Measurements from ENCODE around the gene ACRBP. TPM values are rescaled to one million over a fixed set of nuclear protein-coding genes. Genes with fewer than 3 reads are reported as not detected.
A peak's percentile ranks its signal among the peaks of the same experiment; 100 is the strongest.

ACRBP gene
- total RNA-seq, 1 donor from 2014 or later, result 0.37 TPM

- no peaks in the 10 kb centered on the region for H3K27me3 Mint-ChIP-seq (ENCODE audit: low read depth)
- peaks cover 31% of the 10 kb centered on the region for H3K4me1 Mint-ChIP-seq (ENCODE audit: low read depth)
- DNase-seq (ENCODE audit: low spot score), result no peak
- no peak overlapping the region for H3K27ac Mint-ChIP-seq (ENCODE audit: unreplicated experiment)
- TF ChIP-seq CTCF (IDR thresholded peaks at IDR 0.05), result no peak
- no peaks in the 10 kb centered on the region for H3K9me3 Mint-ChIP-seq (ENCODE audit: low read depth)
- H3K36me3 Mint-ChIP-seq (ENCODE audit: low read depth), result peaks cover 3% of the 10 kb centered on the region
- no peak overlapping the region for H3K4me3 Mint-ChIP-seq (ENCODE audit: unreplicated experiment)
Measured at GRCh38 chr12:6691473-6691872, 44.2 kb upstream of the ACRBP start.

- H3K4me3 Mint-ChIP-seq (ENCODE audit: unreplicated experiment), result peak within 1 kb of the TSS; percentile 89
- DNase-seq (ENCODE audit: low spot score), result peak; percentile 96
- TF ChIP-seq CTCF (IDR thresholded peaks at IDR 0.05), result peak; percentile 22
- H3K36me3 Mint-ChIP-seq (ENCODE audit: low read depth), result no peaks in the 10 kb centered on the region
- H3K4me1 Mint-ChIP-seq (ENCODE audit: low read depth), result peaks cover 46% of the 10 kb centered on the region
- no peaks in the 10 kb centered on the region for H3K27me3 Mint-ChIP-seq (ENCODE audit: low read depth)
- peak within 1 kb of the TSS; percentile 94 for H3K27ac Mint-ChIP-seq (ENCODE audit: unreplicated experiment)
- no peaks in the 10 kb centered on the region for H3K9me3 Mint-ChIP-seq (ENCODE audit: low read depth)
Measured at GRCh38 chr12:6688999-6689882, 42.0 kb upstream of the ACRBP start, which contains the start of gene ZNF384. Gene ZNF384 (minus strand): TSS chr12:6689375. CDS start chr12:6679520, 9,855 bp downstream.

- TF ChIP-seq CTCF (IDR thresholded peaks at IDR 0.05), result no peak
- no peaks in the 10 kb centered on the region for H3K36me3 Mint-ChIP-seq (ENCODE audit: low read depth)
- peaks cover 46% of the 10 kb centered on the region for H3K4me1 Mint-ChIP-seq (ENCODE audit: low read depth)
- no peaks in the 10 kb centered on the region for H3K27me3 Mint-ChIP-seq (ENCODE audit: low read depth)
- DNase-seq (ENCODE audit: low spot score), result no peak
- peak overlapping the region; percentile 89 for H3K4me3 Mint-ChIP-seq (ENCODE audit: unreplicated experiment)
- peak overlapping the region; percentile 94 for H3K27ac Mint-ChIP-seq (ENCODE audit: unreplicated experiment)
- H3K9me3 Mint-ChIP-seq (ENCODE audit: low read depth), result no peaks in the 10 kb centered on the region
Measured at GRCh38 chr12:6688543-6688998, 41.3 kb upstream of the ACRBP start.

GRCh38 chr12:6685814-6686213 lies 38.6 kb upstream of the ACRBP start:
- Mint-ChIP-seq H3K27ac (ENCODE audit: unreplicated experiment) (no peak overlapping the region), H3K36me3 (ENCODE audit: low read depth) (no peaks in the 10 kb centered on the region), H3K4me3 (ENCODE audit: unreplicated experiment) (no peak overlapping the region), H3K9me3 (ENCODE audit: low read depth) (no peaks in the 10 kb centered on the region), H3K4me1 (ENCODE audit: low read depth) (peaks cover 48% of the 10 kb centered on the region), H3K27me3 (ENCODE audit: low read depth) (no peaks in the 10 kb centered on the region)
- no peak for TF ChIP-seq CTCF (IDR thresholded peaks at IDR 0.05)
- no peak for DNase-seq (ENCODE audit: low spot score)

GRCh38 chr12:6684609-6685008 lies 37.4 kb upstream of the ACRBP start:
- Mint-ChIP-seq H3K4me3 (ENCODE audit: unreplicated experiment) (no peak overlapping the region), H3K27ac (ENCODE audit: unreplicated experiment) (peak overlapping the region; percentile 18), H3K36me3 (ENCODE audit: low read depth) (no peaks in the 10 kb centered on the region)

More at GRCh38 chr12:6684609-6685008, 37.4 kb upstream of the ACRBP start:
- DNase-seq (ENCODE audit: low spot score), result no peak
- no peaks in the 10 kb centered on the region for H3K27me3 Mint-ChIP-seq (ENCODE audit: low read depth)
- no peaks in the 10 kb centered on the region for H3K9me3 Mint-ChIP-seq (ENCODE audit: low read depth)
- TF ChIP-seq CTCF (IDR thresholded peaks at IDR 0.05), result peak; percentile 77
- H3K4me1 Mint-ChIP-seq (ENCODE audit: low read depth), result peaks cover 41% of the 10 kb centered on the region

Measured in chondrocyte (in vitro differentiated cells).